Pancreas (tissue), 10 donors: ENCODE data around the gene RASL12. TPM values are rescaled to one million over a fixed set of nuclear protein-coding genes. Genes with fewer than 3 reads are reported as not detected.

Experiments
- ATAC-seq, 4 donors: fragments of 200-7000 bp; cut with Tn5 transposase; one replicate each; pipeline versions ENCODE4 v1.8.0 to v1.9.1; 2020; ENCODE audit warnings: mild to moderate bottlenecking in 4 of 4, moderate library complexity in 4 of 4
- DNase-seq, 6 donors: peaks; one replicate each; pipeline ENCODE4 v3.0.0-alpha.2; 2020
- FAIRE-seq: peaks from 2 replicates; lab custom pipeline; 2012; peaks lifted over from hg19 to GRCh38; lab: Jason Lieb, UNC
- H3K27ac ChIP-seq, 4 donors: fragments of 200-600 bp; sonication (generic); 1 replicate in 3 of 4; 2 replicates in 1 of 4; pipeline versions ENCODE4 v1.5.0 to v1.8.0; 2020
- H3K27me3 ChIP-seq, 4 donors: fragments of 200-600 bp; one replicate each; pipeline ENCODE4 v1.8.0; 2021
- H3K36me3 ChIP-seq, 3 donors: fragments of 200-600 bp; sonication (generic) in 1 of 3; one replicate each; pipeline versions ENCODE4 v1.5.0 to v1.8.0; 2020 to 2021
- H3K4me1 ChIP-seq, 3 donors: fragments of 200-600 bp; one replicate each; pipeline ENCODE4 v1.8.0; 2021
- H3K4me3 ChIP-seq, 4 donors: fragments of 200-600 bp; sonication (generic) in 2 of 4; one replicate each; pipeline versions ENCODE4 v1.5.0 to v1.8.0; 2020 to 2021
- H3K9me3 ChIP-seq, 4 donors: fragments of 200-600 bp; one replicate each; pipeline ENCODE4 v1.8.0; 2021
- CTCF ChIP-seq, 4 donors: fragments of 200-600 bp; sonication (generic) in 3 of 4; IDR thresholded peaks; one replicate each; pipeline versions ENCODE4 v1.5.0 to v1.8.0; 2021; ENCODE audit warnings: antibody characterized with exemption in 4 of 4
- WGBS, 2 donors: extraction: QIAGEN DNeasy Blood & Tissue Kit; methylation state at CpG; one replicate each; pipeline ENCODE4 v1.1.7; 2013; 5-methylcytosine and 5-hydroxymethylcytosine counted together
- intact Hi-C, 3 donors: fragments of 100-400 bp; cut with DNase I; formaldehyde crosslinking; loops; one replicate each; pipeline versions ENCODE4 v1.11.1 to v1.14.2; 2022
- polyA plus RNA-seq, 2 donors: library from polyadenylated mRNA; stranded (reverse); fragments of 200-250 nt; gene quantifications; one replicate each; pipeline ENCODE4 v1.2.3, GENCODE V29; 2013
- total RNA-seq, 6 donors: library from RNA; stranded (reverse); fragmentation: NEBNext Ultra II Directional in 4 of 6; extraction: Animal tissue kit (Norgen Biotek cat#: 25700) in 4 of 6; gene quantifications; one replicate each; pipeline versions ENCODE4 v1.2.1 to v1.2.4, GENCODE V29; 2021 to 2023
- donor health status: healthy with polysubstance abuse.
- donor health status: DM: no; HTN: no; CAD: no; lungs with moderate emphysema.
- donor health status: DM: no; HTN: no; CAD: no.
- donor health status: control.
- donor health status: control.
- donor health status: Bipolar disorder and iron deficiency.
- donor health status: DM: yes; HTN: yes; CAD: no.
- donor health status: DM: no; HTN: no; CAD: no.
- donor health status: DM: no; HTN: no; CAD: no.
- donor health status: DM: yes; HTN: yes; CAD: no.

RASL12 gene
- total and polyA plus RNA-seq, 8 donors: 0.28 to 4.2 (median 1.7) TPM

GRCh38 chr15:65087873-65088642, 20.3 kb upstream of the RASL12 start:
- DNase-seq (no peak), FAIRE-seq (no peak), ATAC-seq (peak in 1 of 4 donors; percentile 6)
- Histone ChIP-seq H3K9me3 (no peaks in the 10 kb centered on the region), H3K36me3 (no peaks in the 10 kb centered on the region), H3K27me3 (no peaks in the 10 kb centered on the region), H3K4me1 (no peaks in the 10 kb centered on the region), H3K4me3 (no peak overlapping the region), H3K27ac (no peak overlapping the region)
- 70 to 78% methylated on average over 12 to 13 of the region's 13 CpGs for WGBS, 2 donors
- intact Hi-C loops: no loop called here
- TF ChIP-seq CTCF (IDR thresholded peaks at IDR 0.05): no peak

GRCh38 chr15:65087411-65087810, 19.6 kb upstream of the RASL12 start:
- Histone ChIP-seq H3K27me3 (no peaks in the 10 kb centered on the region), H3K36me3 (no peaks in the 10 kb centered on the region), H3K4me1 (no peaks in the 10 kb centered on the region), H3K9me3 (no peaks in the 10 kb centered on the region), H3K4me3 (no peak overlapping the region), H3K27ac (no peak overlapping the region)
- intact Hi-C loops: no loop called here
- DNase-seq (no peak), ATAC-seq (no peak), FAIRE-seq (no peak)
- 75 to 80% methylated on average over 3 of the region's 3 CpGs for WGBS, 2 donors
- no peak for TF ChIP-seq CTCF (IDR thresholded peaks at IDR 0.05)

- Histone ChIP-seq H3K36me3 (no peaks in the 10 kb centered on the region), H3K9me3 (no peaks in the 10 kb centered on the region), H3K4me1 (no peaks in the 10 kb centered on the region), H3K4me3 (no peak overlapping the region), H3K27me3 (no peaks in the 10 kb centered on the region), H3K27ac (no peak overlapping the region)
- ATAC-seq: peak in 1 of 4 donors; percentile 9
- TF ChIP-seq CTCF (IDR thresholded peaks at IDR 0.05): no peak
- DNase-seq: no peak
- FAIRE-seq: no peak
- intact Hi-C loops: no loop called here
- WGBS, 2 donors: 33 to 38% methylated on average over 6 of the region's 6 CpGs
Measured at GRCh38 chr15:65086680-65087111, 18.9 kb upstream of the RASL12 start.

- H3K27ac ChIP-seq: no peak overlapping the region
- H3K9me3 ChIP-seq: no peaks in the 10 kb centered on the region
- TF ChIP-seq CTCF (IDR thresholded peaks at IDR 0.05): peak in 2 of 4 donors; percentile 16 to 22
- intact Hi-C loops: no loop called here
- no peaks in the 10 kb centered on the region for H3K27me3 ChIP-seq
- H3K36me3 ChIP-seq: no peaks in the 10 kb centered on the region
- DNase-seq (peak in 2 of 6 donors; percentile 27 to 59), FAIRE-seq (no peak), ATAC-seq (peak in 3 of 4 donors; percentile 43 to 68 (median 58))
- 61 to 84% methylated on average over 6 of the region's 6 CpGs for WGBS, 2 donors
- H3K4me3 ChIP-seq: no peak overlapping the region
- H3K4me1 ChIP-seq: no peaks in the 10 kb centered on the region
Measured at GRCh38 chr15:65085990-65086679, 18.3 kb upstream of the RASL12 start.
